ENCODE data around the gene CSTF3.
"Not testable (repeated sequence)": the region's sequence is repeated elsewhere in the genome, so short reads cannot be mapped to it uniquely, and the experiment has no call there.

Gene CSTF3

DNA sequence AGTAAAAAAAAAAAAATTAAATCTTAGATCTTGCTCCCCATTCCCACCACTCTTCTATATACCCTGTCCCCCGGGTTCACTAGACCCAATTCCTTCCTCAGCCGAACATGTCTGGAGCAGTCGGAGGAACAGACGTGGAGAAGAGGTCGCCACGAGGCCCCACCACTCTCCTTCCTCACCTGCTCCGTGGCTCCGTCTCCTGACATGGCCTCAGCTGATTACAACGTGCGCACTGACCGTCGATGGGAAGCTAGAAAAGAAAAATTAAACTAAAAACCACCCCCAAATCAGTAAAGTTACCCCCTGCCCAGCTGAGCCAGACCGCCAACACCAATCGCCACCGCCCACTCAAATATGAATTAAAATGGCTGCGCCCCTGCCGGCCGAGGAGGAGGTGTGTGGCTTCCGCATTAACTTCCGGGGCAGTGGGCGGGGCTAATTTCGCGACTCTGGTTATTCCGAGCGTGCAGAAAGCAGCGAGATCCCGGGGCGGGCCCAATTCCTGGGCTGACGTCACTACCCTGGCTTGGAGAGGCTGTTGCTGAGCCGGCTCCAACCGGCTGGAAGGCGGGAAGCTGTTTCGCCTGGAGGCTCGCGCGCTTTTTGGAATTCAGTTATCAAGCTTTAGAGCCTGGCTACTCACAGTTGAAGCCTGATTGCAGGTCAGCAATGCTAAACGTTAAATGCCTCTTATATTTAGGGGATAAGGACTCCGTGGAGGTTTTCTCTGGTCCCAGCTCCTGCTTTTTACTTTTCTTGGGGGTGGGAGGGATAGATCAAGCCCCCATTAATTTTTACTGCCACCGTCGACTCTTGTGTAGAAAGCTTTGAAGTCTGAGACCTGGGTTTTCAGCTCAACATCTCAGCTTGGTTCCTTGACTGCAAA, at the start of gene CSTF3:
Gene CSTF3, minus strand, starts transcription at position 361 of the 886 bp plus-strand sequence. Its CDS starts 155 bp downstream, at position 206.
- DNase-seq, result peak; percentile 99

DNA sequence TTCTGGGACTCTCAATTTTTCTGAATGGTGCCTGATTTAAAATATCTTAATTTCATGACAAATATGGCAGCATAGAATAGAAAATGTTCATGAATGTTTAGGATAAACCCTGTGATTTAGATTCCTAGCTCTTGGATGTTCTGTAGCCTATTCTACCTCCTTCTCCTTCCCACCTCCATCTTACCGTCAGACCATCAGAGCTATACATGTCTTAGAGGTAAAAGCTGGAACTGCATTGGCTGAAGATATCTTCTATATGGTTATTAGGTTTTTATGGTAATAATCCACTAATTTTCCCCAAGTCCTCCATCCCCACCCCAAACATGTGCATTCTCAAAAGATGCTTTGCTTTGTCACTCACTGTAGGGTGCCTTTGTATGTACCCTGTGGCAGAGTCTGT, 46.9 kb upstream of the CSTF3 start:
- DNase-seq, result no peak

DNA sequence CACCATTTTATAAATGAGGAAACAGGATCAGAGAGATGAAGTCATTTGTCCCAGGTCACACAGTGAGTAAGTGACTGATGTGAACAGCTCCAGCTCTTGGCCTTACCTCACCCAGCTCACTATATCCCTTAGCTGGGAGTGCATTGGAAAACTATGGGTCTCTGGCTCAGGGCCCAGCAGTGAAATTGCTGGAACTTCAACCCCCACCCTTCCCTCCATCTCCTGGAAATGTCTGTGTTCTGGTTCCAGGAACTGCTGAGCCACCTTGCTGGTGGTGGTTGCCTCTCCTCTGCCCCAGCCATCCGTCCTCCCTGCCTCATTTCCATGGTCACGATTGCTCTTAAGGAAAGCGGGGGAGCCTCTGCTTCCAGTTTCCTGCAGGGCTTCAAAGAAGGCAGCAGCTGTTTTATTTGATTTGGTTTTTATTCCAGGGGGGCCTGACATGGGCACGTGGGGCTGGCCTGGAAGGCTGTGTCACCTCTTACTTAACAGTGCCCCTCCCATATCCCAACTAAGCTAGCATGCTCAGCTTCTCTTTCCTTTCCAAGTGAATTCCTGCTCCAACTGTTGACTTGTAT, 46.2 kb upstream of the CSTF3 start:
- no peak for DNase-seq

- no peak for DNase-seq
These were observed 36.8 kb upstream of the CSTF3 start for GRCh38 chr11:33197915-33198727.

- no peak for DNase-seq
These were observed 34.3 kb upstream of the CSTF3 start for GRCh38 chr11:33195462-33196173.

GRCh38 chr11:33194455-33194854, 33.2 kb upstream of the CSTF3 start:
- no peak for DNase-seq

- DNase-seq, result no peak
These were observed 30.2 kb upstream of the CSTF3 start for GRCh38 chr11:33191467-33191866.

GRCh38 chr11:33187998-33188722, 26.9 kb upstream of the CSTF3 start:
- no peak for DNase-seq

GRCh38 chr11:33185756-33186155, 24.5 kb upstream of the CSTF3 start:
- no peak for DNase-seq

GRCh38 chr11:33182246-33182878, 21.1 kb upstream of the CSTF3 start:
- DNase-seq, result no peak

GRCh38 chr11:33179348-33179803, 18.1 kb upstream of the CSTF3 start:
- DNase-seq, result no peak

DNA sequence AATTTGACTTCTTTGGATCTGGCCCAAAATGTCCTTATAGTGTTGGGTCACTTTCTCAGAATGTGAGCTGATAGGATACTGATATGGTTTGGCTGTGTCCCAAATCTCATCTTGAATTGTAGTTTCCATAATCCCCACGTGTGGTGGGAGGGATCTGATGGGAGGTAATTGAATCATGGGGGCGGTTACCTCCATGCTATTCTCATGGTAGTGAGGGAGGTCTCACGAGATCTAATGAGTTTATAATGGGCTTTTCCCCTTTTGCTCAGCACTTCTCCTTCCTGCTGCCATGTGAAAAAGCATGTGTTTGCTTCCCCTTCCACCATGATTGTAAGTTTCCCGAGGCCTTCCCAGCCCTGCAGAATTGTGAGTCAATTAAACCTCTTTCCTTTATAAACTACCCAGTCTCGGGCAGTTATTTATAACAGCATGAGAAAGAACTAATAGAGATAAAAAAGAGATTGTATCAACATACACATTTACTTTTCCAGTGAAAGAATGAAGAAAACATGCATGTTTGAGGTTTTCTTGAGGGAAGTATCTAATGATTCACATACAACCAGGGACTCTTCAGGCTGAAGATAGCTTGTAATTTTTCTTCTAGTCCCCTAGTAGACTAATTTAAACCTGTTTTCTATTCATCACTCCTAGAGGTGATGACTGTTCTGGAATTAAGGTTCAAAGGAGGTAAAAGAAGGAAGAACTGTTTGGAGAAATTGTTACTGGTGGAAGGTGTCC, 17.3 kb upstream of the CSTF3 start:
- DNase-seq, result no peak

DNA sequence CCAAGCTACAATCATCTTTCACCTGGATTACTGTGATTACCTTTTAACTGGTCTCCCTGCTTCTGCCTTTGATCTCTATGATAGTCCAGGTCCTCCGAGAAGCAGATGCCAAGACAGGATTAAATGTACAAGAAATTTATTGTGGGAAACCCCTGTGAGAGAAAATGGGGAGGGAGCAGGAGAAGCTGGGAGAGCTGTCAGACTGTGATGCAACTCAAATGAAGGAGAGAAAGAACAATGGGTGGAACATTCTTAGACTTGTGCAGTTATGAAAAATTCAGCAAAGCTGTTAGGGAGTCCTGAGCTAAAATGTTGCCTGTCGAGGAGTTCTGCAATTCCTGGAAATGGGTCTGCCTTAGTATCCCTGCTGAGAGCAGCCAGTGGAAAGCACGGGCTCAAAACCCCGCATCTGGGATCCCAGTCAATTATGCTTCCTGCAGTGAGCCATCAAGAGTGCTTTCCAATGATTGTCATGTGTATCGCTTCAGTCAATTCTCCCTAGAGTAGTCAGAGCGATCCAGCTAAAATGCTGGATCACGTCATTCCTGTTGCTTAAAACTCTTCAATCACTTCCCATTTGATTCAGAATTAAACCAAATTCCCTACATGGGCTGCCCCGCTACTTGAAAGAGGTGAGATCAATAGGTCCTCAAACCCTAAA, 16.5 kb upstream of the CSTF3 start:
- no peak for DNase-seq

DNA sequence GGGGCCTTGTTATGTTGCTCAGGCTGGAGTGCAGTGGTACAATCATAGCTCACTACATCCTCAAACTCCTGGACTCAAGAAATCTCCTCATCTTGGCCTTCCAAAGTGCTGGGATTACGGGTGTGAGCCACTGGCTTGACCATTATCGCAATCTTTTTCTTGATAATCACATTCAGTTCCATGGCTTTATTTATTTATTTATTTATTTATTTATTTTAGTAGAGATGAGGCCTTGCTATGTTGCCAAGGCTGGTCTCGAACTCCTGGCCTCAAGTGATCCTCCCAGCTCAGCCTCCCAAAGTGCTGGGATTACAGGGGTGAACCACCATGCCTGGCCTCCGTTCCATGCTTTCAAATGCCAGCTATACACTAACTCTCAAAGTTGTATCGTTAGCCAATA, 15.5 kb upstream of the CSTF3 start:
- not testable (repeated sequence) for DNase-seq

DNA sequence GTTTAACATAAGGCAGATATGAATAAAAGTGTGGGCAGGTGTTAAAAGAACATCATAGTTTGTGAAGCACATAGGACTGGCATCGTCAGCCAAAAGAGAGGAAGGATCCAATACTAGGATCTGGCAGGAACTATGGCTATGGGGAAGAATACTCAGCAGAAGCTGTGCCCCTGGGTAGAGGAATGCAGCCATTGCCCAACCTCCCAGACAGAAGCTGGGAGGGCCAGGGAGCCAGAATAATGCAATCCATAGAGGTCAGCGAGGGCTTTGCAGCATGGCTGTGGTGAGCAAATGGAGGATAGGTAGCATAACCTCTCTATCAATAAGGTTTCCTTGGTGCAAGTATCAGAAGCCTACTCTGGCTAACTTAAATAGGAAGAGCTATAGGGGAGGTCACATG, 11.7 kb upstream of the CSTF3 start:
- DNase-seq, result no peak

DNA sequence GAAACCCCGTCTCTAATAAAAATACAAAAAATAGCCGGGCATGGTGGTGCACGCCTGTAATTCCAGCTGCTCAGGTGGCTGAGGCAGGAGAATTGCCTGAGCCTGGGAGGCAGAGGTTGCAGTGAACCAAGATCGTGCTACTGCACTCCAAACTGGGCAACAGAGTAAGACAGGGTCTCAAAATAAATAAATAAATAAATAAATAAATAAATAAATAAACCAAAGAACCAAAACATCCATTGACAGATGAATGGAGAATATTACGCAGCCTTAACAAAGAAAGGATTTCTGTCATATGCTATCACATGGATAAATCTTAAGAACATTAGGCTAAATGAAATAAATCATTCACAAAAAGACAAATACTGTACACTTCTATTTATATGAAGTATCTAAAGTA, 11.1 kb upstream of the CSTF3 start:
- DNase-seq, result no peak

GRCh38 chr11:33171251-33171650, 10.0 kb upstream of the CSTF3 start:
- DNase-seq, result no peak

DNA sequence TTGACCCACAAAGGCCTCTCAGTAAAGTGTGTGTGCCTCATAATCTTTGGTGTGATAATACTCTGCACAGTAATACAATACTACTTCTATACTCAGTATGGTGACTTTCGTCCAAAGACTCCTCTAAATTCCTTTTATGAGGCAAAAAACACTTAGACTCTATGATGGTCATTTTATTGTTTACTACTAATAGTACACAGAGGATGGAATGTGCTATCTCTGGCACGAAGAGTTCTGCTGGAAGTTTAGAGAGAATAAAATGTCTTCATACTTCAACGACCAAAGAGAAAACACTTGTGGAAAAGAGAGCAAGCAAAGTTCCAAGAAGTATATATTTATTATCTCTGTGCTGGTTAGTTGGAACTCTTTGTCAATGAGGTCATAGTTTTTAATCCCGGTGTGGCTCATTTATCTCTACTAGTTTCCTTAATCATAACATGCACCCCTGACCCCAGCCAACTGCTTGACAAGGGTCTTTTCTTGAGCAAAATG, 7.5 kb upstream of the CSTF3 start:
- DNase-seq, result no peak

GRCh38 chr11:33162831-33163230, 1.6 kb upstream of the CSTF3 start:
- no peak for DNase-seq

DNA sequence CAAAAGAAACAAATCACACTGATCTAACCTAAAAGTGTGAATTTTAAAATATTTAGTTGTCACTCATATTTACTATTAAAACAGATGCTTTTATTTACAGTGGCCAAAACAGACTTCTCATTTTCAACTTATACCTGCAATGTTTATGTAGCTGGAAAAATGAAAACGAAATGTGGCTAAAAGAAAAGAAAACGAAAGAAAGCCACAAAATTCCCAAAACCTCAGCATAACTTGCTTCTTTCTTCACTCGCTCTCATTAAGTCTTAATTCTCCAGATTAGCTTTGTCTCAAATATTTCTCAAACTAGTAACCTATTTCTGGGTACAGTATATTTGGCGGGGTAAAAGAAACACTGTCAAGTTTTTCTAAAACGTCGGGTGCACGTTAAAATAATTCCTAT, 693 bp downstream of the CSTF3 start:
- no peak for DNase-seq

Data from NCI-H2029 (cell line).